ENCODE measurements around the gene GKAP1. TPM values are rescaled to one million over a fixed set of nuclear protein-coding genes. Genes with fewer than 3 reads are reported as not detected.

The GKAP1 gene
- total and polyA plus RNA-seq, 2 donors (not counting 3 experiments of a cell fraction or from before 2014, with no cell fraction given), result 1.3 to 2.5 TPM

DNA sequence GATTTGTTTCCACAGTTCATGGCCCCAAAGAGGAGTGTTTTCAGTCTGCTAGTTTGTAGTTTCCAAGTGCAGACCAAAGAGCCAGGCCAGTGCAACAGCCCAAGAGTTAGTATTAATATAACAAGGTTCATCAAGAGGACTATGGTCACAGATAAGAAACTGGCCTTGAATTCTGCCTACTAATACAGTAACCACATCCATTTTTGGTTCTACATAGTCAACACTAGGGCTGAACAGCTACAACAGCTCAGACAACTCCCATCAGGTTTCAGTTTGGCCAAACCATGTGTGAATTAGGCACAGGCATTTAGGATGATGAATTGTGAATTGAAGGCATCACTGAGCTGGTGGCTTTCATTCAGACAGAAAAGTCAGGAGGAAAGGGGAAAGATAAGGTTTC, 96.1 kb downstream of the GKAP1 start:
- H3K9me3 ChIP-seq (replicated peaks; ENCODE audit: control insufficient read depth, insufficient read depth, low read length), result no peaks in the 10 kb centered on the region
- DNase-seq (ENCODE audit: low read depth, low spot score) (no peak), FAIRE-seq (no peak)
- H3K27ac ChIP-seq (ENCODE audit: insufficient read depth, low read depth, low read length), result no peak overlapping the region
- TF ChIP-seq MYC (IDR thresholded peaks at IDR 0.05; ENCODE audit: low read depth, low read length), result no peak
- ChIA-PET POLR2A (no interaction called here), CTCF (no interaction called here)
- intact Hi-C loops (cut with micrococcal nuclease) (no loop called here), dilution Hi-C loops (cut with MboI; ENCODE audit: extremely low pct_ligation_motif_present, low sequenced_read_pairs) (no loop called here)
- H2AFZ ChIP-seq (ENCODE audit: low read depth, low read length), result no peak overlapping the region
- no peaks in the 10 kb centered on the region for H3K9me1 ChIP-seq (replicated peaks; ENCODE audit: control insufficient read depth, extremely low read depth, insufficient read depth, low read length)
- no peak overlapping the region for H3K4me2 ChIP-seq (ENCODE audit: insufficient read depth, low read length)
- H3K79me2 ChIP-seq (ENCODE audit: control insufficient read depth, insufficient read depth, low read length), result no peaks in the 10 kb centered on the region
- H3K4me1 ChIP-seq (ENCODE audit: control insufficient read depth, extremely low read depth, insufficient read depth, low read length), result no peaks in the 10 kb centered on the region
- H3K4me3 ChIP-seq (replicated peaks in 1 of 3; ENCODE audit: insufficient read depth in 1 of 3, low read depth in 1 of 3, low read length in 3 of 3), result no peak overlapping the region
- H3K27me3 ChIP-seq (ENCODE audit: control insufficient read depth in 2 of 2, insufficient read depth in 2 of 2, low read length in 2 of 2), result peaks cover 0 to 10% of the 10 kb centered on the region in 2 experiments
- BruUV-seq (replicated peaks), result no TSS peak
- H4K20me1 ChIP-seq (replicated peaks; ENCODE audit: control insufficient read depth, extremely low read depth, insufficient read depth, low read length), result no peaks in the 10 kb centered on the region
- H3K9ac ChIP-seq (replicated peaks; ENCODE audit: extremely low read depth, insufficient read depth, low read length), result no peak overlapping the region
- no peaks in the 10 kb centered on the region for H3K36me3 ChIP-seq (ENCODE audit: control insufficient read depth in 2 of 2, extremely low read depth in 1 of 2, insufficient read depth in 2 of 2, low read length in 2 of 2)

- Histone ChIP-seq H3K9ac (replicated peaks; ENCODE audit: extremely low read depth, insufficient read depth, low read length) (no peak overlapping the region), H2AFZ (ENCODE audit: low read depth, low read length) (no peak overlapping the region), H4K20me1 (replicated peaks; ENCODE audit: control insufficient read depth, extremely low read depth, insufficient read depth, low read length) (no peaks in the 10 kb centered on the region), H3K4me1 (ENCODE audit: control insufficient read depth, extremely low read depth, insufficient read depth, low read length) (no peaks in the 10 kb centered on the region), H3K9me3 (replicated peaks; ENCODE audit: control insufficient read depth, insufficient read depth, low read length) (no peaks in the 10 kb centered on the region), H3K36me3 (ENCODE audit: control insufficient read depth in 2 of 2, extremely low read depth in 1 of 2, insufficient read depth in 2 of 2, low read length in 2 of 2) (no peaks in the 10 kb centered on the region), H3K27me3 (ENCODE audit: control insufficient read depth in 2 of 2, insufficient read depth in 2 of 2, low read length in 2 of 2) (peaks cover 0 to 1% of the 10 kb centered on the region in 2 experiments), H3K4me2 (ENCODE audit: insufficient read depth, low read length) (no peak overlapping the region), H3K27ac (ENCODE audit: insufficient read depth, low read depth, low read length) (no peak overlapping the region), H3K79me2 (ENCODE audit: control insufficient read depth, insufficient read depth, low read length) (no peaks in the 10 kb centered on the region), H3K9me1 (replicated peaks; ENCODE audit: control insufficient read depth, extremely low read depth, insufficient read depth, low read length) (no peaks in the 10 kb centered on the region), H3K4me3 (replicated peaks in 1 of 3; ENCODE audit: insufficient read depth in 1 of 3, low read depth in 1 of 3, low read length in 3 of 3) (no peak overlapping the region)
- DNase-seq (ENCODE audit: low read depth, low spot score) (no peak), FAIRE-seq (no peak)
- intact Hi-C loops (cut with micrococcal nuclease), result no loop called here
- no TSS peak for BruUV-seq (replicated peaks)
- TF ChIP-seq MYC (IDR thresholded peaks at IDR 0.05; ENCODE audit: low read depth, low read length) (no peak), POLR2A (IDR thresholded peaks at IDR 0.05; ENCODE audit: low read depth, low read length) (no peak), POLR2AphosphoS5 (IDR thresholded peaks at IDR 0.05; ENCODE audit: insufficient read depth, low read depth, low read length) (no peak), GATA2 (IDR thresholded peaks at IDR 0.05; ENCODE audit: insufficient read depth, insufficient read length, low read depth, low read length) (no peak), FOS (IDR thresholded peaks at IDR 0.05; ENCODE audit: borderline replicate concordance, insufficient read depth, low read length) (no peak), JUN (IDR thresholded peaks at IDR 0.05; ENCODE audit: borderline replicate concordance, insufficient read depth, insufficient read length, low read depth) (no peak), EZH2 (IDR thresholded peaks at IDR 0.05; ENCODE audit: borderline replicate concordance, low read depth, low read length, severe bottlenecking) (no peak)
- TF ChIP-seq, protein P1, sequence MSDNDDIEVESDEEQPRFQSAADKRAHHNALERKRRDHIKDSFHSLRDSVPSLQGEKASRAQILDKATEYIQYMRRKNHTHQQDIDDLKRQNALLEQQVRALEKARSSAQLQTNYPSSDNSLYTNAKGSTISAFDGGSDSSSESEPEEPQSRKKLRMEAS (IDR thresholded peaks at IDR 0.05; ENCODE audit: insufficient read depth, insufficient read length), result no peak
- TF ChIP-seq, protein P2, sequence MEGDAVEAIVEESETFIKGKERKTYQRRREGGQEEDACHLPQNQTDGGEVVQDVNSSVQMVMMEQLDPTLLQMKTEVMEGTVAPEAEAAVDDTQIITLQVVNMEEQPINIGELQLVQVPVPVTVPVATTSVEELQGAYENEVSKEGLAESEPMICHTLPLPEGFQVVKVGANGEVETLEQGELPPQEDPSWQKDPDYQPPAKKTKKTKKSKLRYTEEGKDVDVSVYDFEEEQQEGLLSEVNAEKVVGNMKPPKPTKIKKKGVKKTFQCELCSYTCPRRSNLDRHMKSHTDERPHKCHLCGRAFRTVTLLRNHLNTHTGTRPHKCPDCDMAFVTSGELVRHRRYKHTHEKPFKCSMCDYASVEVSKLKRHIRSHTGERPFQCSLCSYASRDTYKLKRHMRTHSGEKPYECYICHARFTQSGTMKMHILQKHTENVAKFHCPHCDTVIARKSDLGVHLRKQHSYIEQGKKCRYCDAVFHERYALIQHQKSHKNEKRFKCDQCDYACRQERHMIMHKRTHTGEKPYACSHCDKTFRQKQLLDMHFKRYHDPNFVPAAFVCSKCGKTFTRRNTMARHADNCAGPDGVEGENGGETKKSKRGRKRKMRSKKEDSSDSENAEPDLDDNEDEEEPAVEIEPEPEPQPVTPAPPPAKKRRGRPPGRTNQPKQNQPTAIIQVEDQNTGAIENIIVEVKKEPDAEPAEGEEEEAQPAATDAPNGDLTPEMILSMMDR (IDR thresholded peaks at IDR 0.05; ENCODE audit: extremely low read depth in 1 of 2, insufficient read depth in 1 of 2, low read depth in 1 of 2, low read length in 2 of 2), result no peak
- dilution Hi-C loops (cut with MboI; ENCODE audit: extremely low pct_ligation_motif_present, low sequenced_read_pairs), result no loop called here
- ChIA-PET POLR2A (no interaction called here), CTCF (interaction anchor here (1.3 to 2.5 kb wide), 2 partner anchors 95 to 496 kb away, joined by 3 to 16 read pairs; no protein-coding TSS in a partner anchor)
Measured at GRCh38 chr9:83715794-83716193, 101.8 kb downstream of the GKAP1 start.
